GM18517 (cell line): ENCODE results near the gene MYO1B.

ENCODE experiments used
- ATAC-seq: cut with Tn5 transposase; IDR thresholded peaks from one replicate; pipeline ENCODE4 v1.9.1; 2021; ENCODE audit warnings: mild to moderate bottlenecking, moderate library complexity; ENCODE audit not compliant: unreplicated experiment

MYO1B gene

GRCh38 chr2:191225690-191226089 lies 19.5 kb upstream of the MYO1B start:
- no peak for ATAC-seq

DNA sequence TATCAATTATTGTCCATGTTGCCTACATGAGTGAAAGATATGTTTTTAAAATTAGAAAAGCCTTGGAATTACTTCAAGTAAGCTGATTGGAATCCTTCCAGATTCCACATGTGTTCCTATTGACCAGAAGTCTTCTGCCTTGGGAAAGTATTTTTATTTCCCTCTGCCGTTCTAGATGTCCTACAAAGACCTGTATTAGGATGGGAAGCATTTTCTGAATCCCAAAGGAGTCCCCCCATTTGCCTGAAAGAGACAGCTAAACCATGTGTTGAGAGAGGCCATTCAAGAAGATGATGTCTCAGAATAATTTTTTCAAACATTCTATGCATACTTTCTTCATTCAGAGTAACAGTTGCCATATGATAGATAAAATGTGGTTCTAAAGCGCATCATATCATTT lies 19.0 kb upstream of the MYO1B start:
- no peak for ATAC-seq

GRCh38 chr2:191228333-191228732 lies 16.9 kb upstream of the MYO1B start:
- ATAC-seq = no peak

- no peak for ATAC-seq
These were observed 16.3 kb upstream of the MYO1B start for GRCh38 chr2:191228861-191229260.

GRCh38 chr2:191230174-191230573 lies 15.0 kb upstream of the MYO1B start:
- no peak for ATAC-seq

- ATAC-seq = no peak
These were observed 13.2 kb upstream of the MYO1B start for GRCh38 chr2:191231995-191232394.

DNA sequence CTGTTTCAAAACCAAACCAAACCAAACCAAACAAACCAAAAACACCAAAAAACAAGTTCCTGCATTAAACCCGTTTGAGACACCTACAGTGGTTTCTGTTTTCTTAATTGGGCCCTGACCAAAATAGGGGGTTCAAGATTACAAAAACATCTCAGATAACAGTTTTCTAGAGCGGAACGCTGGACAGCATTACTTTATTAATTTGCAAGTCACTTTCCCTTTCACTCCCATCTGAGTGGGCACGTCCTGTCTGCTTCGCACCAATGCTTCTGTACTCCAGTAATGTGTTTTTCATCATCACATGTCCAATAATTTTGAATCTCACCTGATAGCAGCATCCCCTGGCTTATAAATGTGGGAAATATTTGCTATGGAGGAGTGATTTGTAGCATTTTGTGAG lies 11.7 kb upstream of the MYO1B start:
- ATAC-seq = no peak

DNA sequence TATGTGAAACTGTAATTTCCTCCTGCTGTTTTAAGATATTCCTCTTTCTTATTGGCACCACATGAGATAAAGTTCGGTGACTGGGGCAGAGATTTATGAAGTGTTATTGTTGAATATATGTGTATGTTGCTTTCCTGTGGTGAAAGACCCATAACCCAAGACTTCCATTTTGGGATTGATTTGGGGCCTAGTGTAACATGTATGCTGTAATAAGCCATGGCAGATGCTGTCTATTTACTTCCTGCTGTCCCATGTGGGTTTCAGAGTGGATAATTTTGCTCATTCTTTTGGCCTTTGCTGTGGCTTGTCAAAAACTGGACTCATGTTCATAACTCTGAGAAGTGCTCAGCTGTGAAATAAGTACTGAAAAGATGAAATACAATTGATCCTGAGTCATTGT lies 10.8 kb upstream of the MYO1B start:
- no peak for ATAC-seq

- ATAC-seq = no peak
These were observed 4.3 kb upstream of the MYO1B start for GRCh38 chr2:191240871-191241270.

DNA sequence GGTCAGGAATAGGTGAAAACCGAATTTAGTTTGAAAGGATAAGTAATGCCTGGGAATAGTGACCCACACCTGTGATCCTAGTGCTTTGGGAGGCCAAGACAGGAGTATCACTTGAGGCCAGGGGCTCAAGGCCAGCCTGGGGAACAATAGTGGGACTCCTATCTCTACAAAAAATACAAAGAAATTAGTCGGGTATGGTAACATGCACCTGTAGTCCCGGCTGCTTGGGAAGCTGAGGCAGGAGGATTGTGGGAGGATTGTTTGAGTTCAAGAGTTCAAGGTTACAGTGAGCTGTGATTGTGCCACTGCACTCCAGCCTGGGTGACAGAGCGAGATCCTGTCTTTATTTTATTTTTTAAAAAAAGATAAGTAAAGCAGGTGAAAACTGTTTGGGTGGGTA lies 3.8 kb upstream of the MYO1B start:
- ATAC-seq = no peak

- no peak for ATAC-seq
These were observed 2.0 kb upstream of the MYO1B start for GRCh38 chr2:191243154-191243553.

- no peak for ATAC-seq
These were observed 854 bp upstream of the MYO1B start for GRCh38 chr2:191244350-191244749.

DNA sequence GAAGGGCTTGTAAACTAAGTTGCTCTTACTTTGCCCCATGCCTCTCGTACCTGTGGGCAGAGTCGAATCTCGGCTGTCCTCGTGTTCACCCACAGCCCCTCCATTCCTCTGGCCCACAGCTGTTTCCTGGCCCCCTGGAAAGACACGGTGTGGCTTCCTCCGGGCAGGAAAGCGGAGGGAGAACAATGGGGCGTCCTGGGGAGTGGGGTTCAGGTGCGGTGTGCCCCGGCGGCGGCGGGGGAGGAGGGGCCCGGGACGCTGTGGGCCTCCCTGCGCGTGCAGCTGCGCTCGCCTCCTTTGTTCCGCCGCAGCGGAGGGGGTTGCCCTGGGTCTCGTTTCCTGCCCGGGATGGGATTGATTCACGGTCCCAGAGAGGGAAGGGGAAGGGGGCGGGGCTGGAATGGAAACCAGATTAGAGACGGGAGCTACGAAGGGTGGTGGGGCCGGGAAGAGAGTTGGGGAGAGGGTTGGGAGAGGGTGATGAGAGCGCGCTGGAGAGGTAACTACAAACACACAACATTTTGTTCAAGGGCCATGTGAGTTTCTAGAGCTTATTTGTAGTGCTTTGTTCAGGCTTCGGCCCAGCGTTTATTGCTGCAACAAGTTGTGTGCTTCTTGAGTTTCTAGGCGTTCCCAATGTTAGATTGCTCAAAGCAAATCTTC lies 796 bp downstream of the MYO1B start:
- peak; percentile 5 for ATAC-seq

- ATAC-seq = no peak
These were observed 1.7 kb downstream of the MYO1B start for GRCh38 chr2:191246820-191247380.

DNA sequence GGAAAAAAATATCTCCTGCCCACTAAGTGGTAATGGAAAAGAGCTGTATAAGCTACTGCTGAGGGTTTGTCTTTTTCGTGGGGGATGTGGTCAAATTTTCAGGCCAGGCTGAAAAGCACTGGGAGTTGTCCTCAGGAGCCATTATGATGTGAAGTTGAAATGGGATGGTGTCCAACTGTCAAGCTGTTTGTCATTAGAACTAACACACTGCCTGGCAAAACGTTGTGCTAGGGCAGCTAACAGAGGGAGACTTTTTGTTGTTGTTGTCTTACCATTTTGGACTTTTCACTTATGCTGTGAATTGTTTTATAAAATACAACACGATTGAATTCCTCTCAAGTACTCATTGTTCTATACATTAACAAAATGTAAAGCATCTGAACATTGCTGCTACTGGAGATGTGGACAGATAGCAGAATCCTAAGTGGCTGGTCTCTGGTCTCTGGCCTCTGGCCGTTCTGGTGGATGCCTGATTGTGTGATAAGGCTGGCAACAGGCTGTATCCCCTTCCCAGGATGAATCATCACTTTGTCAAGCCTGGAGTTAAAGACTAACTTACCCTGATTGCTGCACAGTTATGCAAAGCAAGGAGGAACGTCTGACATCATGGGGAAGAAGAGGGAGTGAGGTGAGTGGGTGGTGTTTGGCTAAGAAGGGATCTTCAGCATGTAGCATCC lies 2.3 kb downstream of the MYO1B start:
- ATAC-seq = no peak

- ATAC-seq = no peak
These were observed 4.1 kb downstream of the MYO1B start for GRCh38 chr2:191249156-191249813.

- no peak for ATAC-seq
These were observed 5.2 kb downstream of the MYO1B start for GRCh38 chr2:191250400-191250799.

- ATAC-seq = no peak
These were observed 5.8 kb downstream of the MYO1B start for GRCh38 chr2:191250986-191251385.

- ATAC-seq = no peak
These were observed 7.5 kb downstream of the MYO1B start for GRCh38 chr2:191252699-191253098.

GRCh38 chr2:191253476-191253875 lies 8.3 kb downstream of the MYO1B start:
- ATAC-seq = no peak

GRCh38 chr2:191255271-191255670 lies 10.1 kb downstream of the MYO1B start:
- no peak for ATAC-seq

DNA sequence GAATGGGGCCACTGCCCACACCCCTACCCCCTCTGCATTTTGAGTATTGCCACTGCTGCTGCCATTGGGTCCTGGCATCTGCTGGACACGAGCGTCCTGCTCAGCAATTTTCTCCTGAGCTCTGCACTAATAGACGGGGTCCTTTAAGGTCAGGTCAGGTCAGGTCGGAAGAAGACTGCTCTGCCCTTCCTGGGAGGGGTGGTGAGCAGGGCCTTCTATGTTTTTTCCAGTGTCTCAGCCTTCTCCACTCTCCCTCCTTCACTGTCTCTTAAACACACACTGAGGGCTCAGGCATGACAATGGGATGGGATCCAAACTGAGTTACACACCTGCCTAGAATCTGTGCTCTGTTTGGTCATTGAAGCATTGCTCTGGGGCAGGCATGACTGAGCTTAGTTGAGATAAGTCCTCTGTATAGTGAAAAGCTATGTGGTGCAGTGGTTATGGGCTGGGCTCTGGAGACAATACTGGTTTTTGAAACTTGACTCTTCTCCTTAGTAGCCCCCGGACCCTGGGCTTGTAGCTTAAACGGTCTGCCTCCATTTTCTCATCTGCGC lies 10.6 kb downstream of the MYO1B start:
- no peak for ATAC-seq
